ENCODE data around the gene BCAR3.
"Not testable (repeated sequence)": the region's sequence is repeated elsewhere in the genome, so short reads cannot be mapped to it uniquely, and the experiment has no call there.

The BCAR3 gene

DNA sequence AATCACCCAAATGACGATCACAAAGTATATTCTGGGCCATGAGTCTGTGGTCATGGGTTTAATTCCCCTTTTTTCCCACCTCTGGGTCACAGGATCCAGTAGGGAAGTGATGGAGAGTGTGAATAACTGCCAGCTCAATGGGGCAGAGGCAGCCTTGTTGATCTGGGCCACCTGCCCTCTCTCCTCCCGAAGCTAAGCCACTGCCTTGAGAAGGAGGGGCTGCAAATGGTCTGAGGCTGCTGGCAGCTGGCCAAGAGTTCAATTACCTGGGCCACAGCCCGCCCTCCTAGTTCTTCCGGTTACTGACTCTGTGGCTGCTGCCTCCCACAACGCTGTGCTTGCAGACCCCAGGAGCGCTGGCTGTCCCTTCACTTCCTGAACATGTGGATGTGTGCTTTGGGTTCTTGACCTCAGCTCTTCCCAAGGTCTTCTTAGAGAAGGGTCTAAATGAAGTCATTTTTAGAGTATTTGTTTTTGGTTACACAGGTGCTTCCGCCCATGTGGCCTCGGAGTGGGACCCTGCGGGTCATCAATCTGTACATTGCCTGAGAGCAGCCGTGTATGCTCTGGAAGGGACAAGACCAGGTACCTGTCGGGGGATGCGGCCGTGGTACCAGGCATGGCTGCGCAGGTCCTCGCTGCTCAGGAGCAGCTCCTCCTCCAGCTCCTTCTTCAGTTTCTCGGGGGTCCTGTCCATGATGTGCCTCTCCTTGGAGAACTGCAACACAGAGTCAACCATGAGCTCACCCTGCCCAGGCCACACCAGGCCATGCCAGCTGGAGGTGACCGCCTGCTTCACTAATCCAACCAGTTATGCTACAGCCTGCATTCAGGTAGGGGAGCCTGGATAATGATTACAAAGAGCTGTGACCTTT lies 89.7 kb downstream of the BCAR3 start:
- H3K27ac Mint-ChIP-seq, result peak overlapping the region; percentile 73 to 80
- ATAC-seq (replicated peaks), result peak; percentile 57
- no peaks in the 10 kb centered on the region for H3K9me3 Mint-ChIP-seq
- H3K36me3 Mint-ChIP-seq (ENCODE audit: insufficient read depth), result no peaks in the 10 kb centered on the region
- peak overlapping the region; percentile 54 to 57 for H3K4me3 Mint-ChIP-seq
- peak; percentile 8 to 23 (median 19) for DNase-seq
- H3K4me1 Mint-ChIP-seq (ENCODE audit: low read depth in 2 of 2), result peaks cover 8 to 9% of the 10 kb centered on the region in 2 donors
- H3K27me3 Mint-ChIP-seq, result peaks cover 0 to 14% of the 10 kb centered on the region in 2 donors

- H3K4me1 Mint-ChIP-seq (ENCODE audit: low read depth in 2 of 2); DNase-seq; H3K9me3 Mint-ChIP-seq; H3K36me3 Mint-ChIP-seq (ENCODE audit: insufficient read depth); ATAC-seq (replicated peaks); H3K27me3 Mint-ChIP-seq: not testable (repeated sequence)
- peak overlapping the region; percentile 54 to 57 for H3K4me3 Mint-ChIP-seq
- H3K27ac Mint-ChIP-seq, result peak overlapping the region in 1 of 2 donors; percentile 80
Measured at GRCh38 chr1:93591291-93591675, 90.4 kb downstream of the BCAR3 start.

DNA sequence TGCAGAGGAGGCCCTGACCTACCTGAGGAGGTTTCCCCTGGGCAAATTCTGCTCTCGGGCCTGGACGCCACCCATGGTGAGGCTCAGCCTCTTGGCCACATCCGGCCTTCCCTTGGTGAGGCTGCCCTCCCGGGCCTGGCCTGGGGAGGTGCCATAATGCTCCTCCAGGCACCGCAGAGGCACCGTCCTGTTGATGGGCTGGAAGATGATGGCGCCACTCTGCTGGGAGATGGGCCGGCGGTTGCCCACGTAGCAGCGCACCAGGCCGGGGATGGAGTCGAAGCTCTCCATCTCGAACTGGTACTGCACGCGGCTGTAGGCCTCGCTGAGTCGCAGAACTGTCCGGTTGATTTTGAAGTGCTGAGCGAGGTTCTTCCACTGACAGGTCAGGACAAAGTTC lies 92.7 kb downstream of the BCAR3 start:
- H3K27ac Mint-ChIP-seq, result no peak overlapping the region
- H3K4me1 Mint-ChIP-seq (ENCODE audit: low read depth in 2 of 2), result peaks cover 8 to 9% of the 10 kb centered on the region in 2 donors
- H3K9me3 Mint-ChIP-seq, result no peaks in the 10 kb centered on the region
- ATAC-seq (replicated peaks) (no peak), DNase-seq (no peak)
- peaks cover 0 to 6% of the 10 kb centered on the region in 2 donors for H3K27me3 Mint-ChIP-seq
- no peaks in the 10 kb centered on the region for H3K36me3 Mint-ChIP-seq (ENCODE audit: insufficient read depth)
- no peak overlapping the region for H3K4me3 Mint-ChIP-seq

DNA sequence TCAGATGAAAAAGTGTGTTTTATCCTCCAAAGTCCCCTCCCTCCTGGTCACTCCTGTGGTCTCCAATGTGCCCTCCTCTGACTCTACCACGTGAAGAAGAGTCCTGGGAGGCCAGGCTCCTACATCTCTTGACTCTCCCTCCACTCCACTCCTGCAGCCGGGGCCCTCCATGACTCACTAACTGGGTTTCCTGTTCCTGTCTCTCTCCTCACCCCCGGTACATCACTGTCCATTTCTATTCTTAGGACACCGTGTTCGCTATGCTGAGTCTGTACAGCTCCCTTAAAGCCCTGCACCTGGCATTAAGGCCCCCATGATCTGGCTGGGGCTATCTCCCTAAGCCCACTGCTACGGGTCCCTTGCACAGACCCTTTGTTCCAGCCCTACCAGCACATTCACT lies 93.4 kb downstream of the BCAR3 start:
- peaks cover 8 to 9% of the 10 kb centered on the region in 2 donors for H3K4me1 Mint-ChIP-seq (ENCODE audit: low read depth in 2 of 2)
- no peak overlapping the region for H3K27ac Mint-ChIP-seq
- H3K9me3 Mint-ChIP-seq, result no peaks in the 10 kb centered on the region
- H3K27me3 Mint-ChIP-seq, result peaks cover 0 to 6% of the 10 kb centered on the region in 2 donors
- DNase-seq (no peak), ATAC-seq (replicated peaks) (no peak)
- H3K4me3 Mint-ChIP-seq, result no peak overlapping the region
- H3K36me3 Mint-ChIP-seq (ENCODE audit: insufficient read depth), result no peaks in the 10 kb centered on the region

- H3K4me3 Mint-ChIP-seq, result no peak overlapping the region
- DNase-seq (no peak), ATAC-seq (replicated peaks) (no peak)
- no peaks in the 10 kb centered on the region for H3K9me3 Mint-ChIP-seq
- peaks cover 8 to 9% of the 10 kb centered on the region in 2 donors for H3K4me1 Mint-ChIP-seq (ENCODE audit: low read depth in 2 of 2)
- peaks cover 0 to 6% of the 10 kb centered on the region in 2 donors for H3K27me3 Mint-ChIP-seq
- no peak overlapping the region for H3K27ac Mint-ChIP-seq
- no peaks in the 10 kb centered on the region for H3K36me3 Mint-ChIP-seq (ENCODE audit: insufficient read depth)
Measured at GRCh38 chr1:93587354-93587753, 94.3 kb downstream of the BCAR3 start.

DNA sequence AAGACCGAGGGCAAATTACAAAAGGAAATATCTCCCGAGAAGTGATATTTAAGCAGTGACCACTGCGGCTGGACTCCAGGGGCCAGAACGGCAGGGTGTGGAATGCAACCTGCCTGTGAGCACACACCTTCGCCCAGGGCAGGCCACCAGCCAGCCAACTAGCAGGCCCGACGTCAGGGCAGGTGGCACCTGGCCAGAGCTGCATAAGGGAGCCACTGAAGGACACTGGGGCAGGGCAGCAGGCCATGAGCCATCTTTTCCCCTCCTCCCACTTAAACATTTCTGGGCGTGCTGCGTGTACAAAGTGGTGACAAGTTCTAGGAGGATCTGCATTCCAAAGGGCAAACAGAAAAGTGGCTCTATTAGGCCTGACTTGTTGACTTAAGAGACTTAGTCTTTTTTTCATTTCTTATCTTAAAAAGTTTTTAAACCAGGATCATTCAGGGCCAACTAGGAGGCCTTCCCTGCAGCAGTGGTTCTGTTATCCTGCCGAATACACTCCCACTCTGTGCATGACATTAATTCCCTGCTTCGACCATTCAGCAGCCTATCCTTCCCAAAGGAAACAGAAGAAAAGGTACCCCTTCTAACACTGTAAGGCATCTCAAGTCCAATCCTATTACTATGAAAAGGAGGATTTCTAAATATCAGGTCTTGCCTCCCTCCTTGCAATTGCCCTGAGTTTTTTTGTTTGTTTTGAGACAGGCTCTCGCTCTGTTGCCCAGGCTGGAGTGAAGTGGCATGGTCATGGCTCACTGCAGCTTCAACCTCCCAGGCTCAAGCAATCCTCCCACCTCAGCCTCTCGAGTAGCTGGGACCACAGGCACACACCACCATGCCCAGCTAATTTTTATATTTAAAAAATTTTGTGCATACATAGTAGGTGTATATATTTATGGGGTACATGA lies 96.3 kb downstream of the BCAR3 start:
- no peak overlapping the region for H3K27ac Mint-ChIP-seq
- H3K27me3 Mint-ChIP-seq, result peaks cover 0 to 6% of the 10 kb centered on the region in 2 donors
- no peaks in the 10 kb centered on the region for H3K36me3 Mint-ChIP-seq (ENCODE audit: insufficient read depth)
- H3K9me3 Mint-ChIP-seq, result no peaks in the 10 kb centered on the region
- H3K4me1 Mint-ChIP-seq (ENCODE audit: low read depth in 2 of 2), result peaks cover 4 to 5% of the 10 kb centered on the region in 2 donors
- H3K4me3 Mint-ChIP-seq, result no peak overlapping the region
- DNase-seq, result no peak
- no peak for ATAC-seq (replicated peaks)

DNA sequence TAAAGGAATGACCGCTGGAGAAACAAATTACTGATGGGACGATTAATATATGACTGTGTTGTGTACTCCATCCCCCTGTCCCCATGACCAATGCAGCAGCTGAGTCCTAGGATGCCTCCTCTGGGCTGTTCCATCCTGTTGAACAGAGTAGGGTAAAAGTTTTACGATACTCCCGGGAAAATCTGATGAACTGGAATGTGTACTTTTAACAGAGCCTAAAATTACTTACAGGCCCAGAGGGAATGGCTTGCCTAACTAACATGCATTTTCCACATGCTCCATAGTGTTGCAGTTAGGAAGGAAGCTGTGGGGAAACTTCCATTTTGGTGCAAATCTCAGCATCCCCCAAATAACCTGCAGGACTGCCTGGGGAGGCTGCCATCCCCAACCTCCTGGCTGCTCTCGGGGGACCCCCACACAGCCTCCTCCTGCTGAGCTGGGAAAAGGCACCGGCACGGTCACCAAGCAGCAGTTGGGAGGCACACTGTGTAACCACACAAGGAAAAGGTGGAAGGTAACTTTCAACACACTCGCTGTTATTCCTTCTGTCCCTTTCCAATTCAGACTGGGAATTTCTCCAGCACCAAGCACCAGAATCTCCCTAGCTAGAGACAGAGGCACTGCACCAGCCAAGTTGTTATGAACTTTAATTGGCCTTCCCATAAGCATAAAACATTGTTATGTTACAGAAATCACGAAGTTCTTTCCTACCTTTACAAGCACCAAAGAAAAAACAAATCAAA lies 97.2 kb downstream of the BCAR3 start:
- H3K4me1 Mint-ChIP-seq (ENCODE audit: low read depth in 2 of 2), result peaks cover 4 to 5% of the 10 kb centered on the region in 2 donors
- no peak overlapping the region for H3K27ac Mint-ChIP-seq
- ATAC-seq (replicated peaks), result no peak
- H3K36me3 Mint-ChIP-seq (ENCODE audit: insufficient read depth), result no peaks in the 10 kb centered on the region
- H3K9me3 Mint-ChIP-seq, result no peaks in the 10 kb centered on the region
- DNase-seq, result no peak
- H3K4me3 Mint-ChIP-seq, result no peak overlapping the region
- peaks cover 0 to 6% of the 10 kb centered on the region in 2 donors for H3K27me3 Mint-ChIP-seq

- H3K36me3 Mint-ChIP-seq (ENCODE audit: insufficient read depth), result no peaks in the 10 kb centered on the region
- ATAC-seq (replicated peaks), result no peak
- no peaks in the 10 kb centered on the region for H3K9me3 Mint-ChIP-seq
- no peak overlapping the region for H3K27ac Mint-ChIP-seq
- H3K4me3 Mint-ChIP-seq, result no peak overlapping the region
- no peaks in the 10 kb centered on the region for H3K27me3 Mint-ChIP-seq
- no peaks in the 10 kb centered on the region for H3K4me1 Mint-ChIP-seq (ENCODE audit: low read depth in 2 of 2)
- DNase-seq, result no peak
Measured at GRCh38 chr1:93581917-93582850, 99.5 kb downstream of the BCAR3 start.

DNA sequence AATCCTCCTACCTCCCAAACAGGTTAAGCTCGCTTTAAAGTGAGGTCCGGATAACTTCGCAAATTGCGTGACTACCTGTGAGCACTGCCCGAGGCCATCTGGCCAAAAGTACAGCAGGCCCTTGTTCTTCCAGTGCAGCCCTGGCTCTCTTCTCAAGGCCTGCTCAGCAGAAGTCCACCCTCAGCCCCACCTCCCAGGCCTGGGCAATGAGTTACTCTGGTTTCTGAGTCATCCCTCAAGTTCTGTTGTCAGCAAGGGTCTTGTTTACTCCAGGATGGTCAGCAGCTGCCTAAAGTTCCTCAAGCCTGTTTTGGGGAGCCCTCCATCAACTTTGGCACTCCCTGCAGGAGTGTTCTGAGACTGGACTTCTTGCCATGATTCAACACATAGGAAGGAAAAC lies 101.7 kb downstream of the BCAR3 start:
- DNase-seq, result no peak
- no peak for ATAC-seq (replicated peaks)
- no peak overlapping the region for H3K4me3 Mint-ChIP-seq
- H3K4me1 Mint-ChIP-seq (ENCODE audit: low read depth in 2 of 2), result no peaks in the 10 kb centered on the region
- H3K9me3 Mint-ChIP-seq, result no peaks in the 10 kb centered on the region
- no peaks in the 10 kb centered on the region for H3K36me3 Mint-ChIP-seq (ENCODE audit: insufficient read depth)
- H3K27me3 Mint-ChIP-seq, result no peaks in the 10 kb centered on the region
- H3K27ac Mint-ChIP-seq, result no peak overlapping the region

DNA sequence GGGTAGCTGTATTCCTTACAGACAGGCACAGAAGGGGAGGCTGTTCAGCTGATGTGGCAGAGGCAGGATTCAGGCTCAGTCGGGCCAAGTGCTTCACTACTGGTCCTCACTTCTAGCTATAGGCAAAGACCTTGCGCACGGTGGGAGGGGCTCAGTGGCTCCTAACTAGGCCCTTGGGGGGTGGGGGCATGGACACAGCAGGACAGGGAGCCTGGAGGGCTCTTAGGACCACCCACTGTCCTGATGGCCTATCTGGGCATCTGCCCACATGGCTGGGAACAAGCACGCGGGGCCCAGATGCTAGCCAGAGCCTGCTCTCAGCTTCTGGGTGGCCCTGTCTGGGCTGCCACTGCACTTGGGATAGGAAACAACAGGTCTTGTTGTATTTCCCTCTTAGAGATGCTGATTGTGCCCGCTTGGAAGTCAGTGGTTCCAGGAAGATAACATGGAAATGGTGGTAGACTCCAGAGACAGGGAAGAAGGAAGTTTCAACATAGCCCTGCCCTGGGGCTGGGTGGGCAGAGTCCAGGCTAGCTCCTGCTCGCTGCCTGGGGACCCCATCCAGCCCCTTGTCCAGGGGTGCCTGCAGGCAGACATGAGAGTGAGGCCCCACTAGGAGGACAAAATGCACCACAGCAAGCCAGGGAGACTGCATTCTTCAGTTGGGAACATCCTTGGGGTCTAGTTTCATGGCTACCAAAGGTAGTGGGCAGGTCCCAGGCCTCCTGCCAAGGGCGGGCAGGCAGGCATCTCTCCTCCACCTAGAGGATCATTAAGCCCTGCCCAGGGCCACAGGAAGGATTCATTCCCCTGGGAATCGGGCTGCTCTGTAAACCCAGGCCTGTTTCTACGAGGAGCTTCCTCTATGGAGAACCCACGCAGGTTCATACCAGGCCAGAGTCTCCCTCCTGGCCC lies 102.5 kb downstream of the BCAR3 start:
- Mint-ChIP-seq H3K27ac (no peak overlapping the region), H3K9me3 (no peaks in the 10 kb centered on the region), H3K36me3 (ENCODE audit: insufficient read depth) (no peaks in the 10 kb centered on the region), H3K27me3 (no peaks in the 10 kb centered on the region), H3K4me3 (no peak overlapping the region), H3K4me1 (ENCODE audit: low read depth in 2 of 2) (no peaks in the 10 kb centered on the region)
- DNase-seq (no peak), ATAC-seq (replicated peaks) (no peak)

DNA sequence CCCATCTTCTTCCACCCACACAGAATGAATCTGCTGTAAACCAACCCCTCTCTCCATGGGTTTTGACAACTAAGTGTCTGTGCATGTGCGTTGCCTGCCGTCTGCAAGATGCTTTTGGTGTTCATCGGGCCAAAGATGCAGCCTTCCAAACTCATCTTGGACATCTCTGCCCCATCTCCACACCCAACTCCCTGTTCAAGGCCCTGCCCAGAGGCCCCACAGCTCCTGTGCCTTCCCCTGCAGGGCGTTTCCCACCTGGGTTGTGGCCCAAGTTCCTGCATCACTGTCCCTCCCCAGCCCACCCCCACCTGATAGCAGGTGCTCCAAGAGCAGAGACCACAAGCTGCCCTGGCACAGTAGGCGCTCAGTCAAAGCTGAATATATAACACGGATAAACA lies 103.2 kb downstream of the BCAR3 start:
- no peak for ATAC-seq (replicated peaks)
- no peak overlapping the region for H3K27ac Mint-ChIP-seq
- no peak for DNase-seq
- H3K36me3 Mint-ChIP-seq (ENCODE audit: insufficient read depth), result no peaks in the 10 kb centered on the region
- no peak overlapping the region for H3K4me3 Mint-ChIP-seq
- no peaks in the 10 kb centered on the region for H3K27me3 Mint-ChIP-seq
- no peaks in the 10 kb centered on the region for H3K9me3 Mint-ChIP-seq
- no peaks in the 10 kb centered on the region for H3K4me1 Mint-ChIP-seq (ENCODE audit: low read depth in 2 of 2)

Measured in effector memory CD8-positive, alpha-beta T cell (primary cell).